Hematopoietic multipotent progenitor cell treated with erythropoietin and hydrocortisone succinate and interleukin-3 and kit ligand, for 17 days (in vitro differentiated cells): ENCODE data around the gene CTNNA3.

Source experiments
- DNase-seq: peaks from one replicate; pipeline ENCODE4 v3.0.0-alpha.2; 2015; ENCODE audit warnings: low spot score

Gene CTNNA3

GRCh38 chr10:66752714-66753113 is 943.3 kb downstream of the CTNNA3 start:
- no peak for DNase-seq

- DNase-seq: no peak
Observed at GRCh38 chr10:66748217-66748616, 947.8 kb downstream of the CTNNA3 start.

- no peak for DNase-seq
Observed at GRCh38 chr10:66747451-66747850, 948.5 kb downstream of the CTNNA3 start.

GRCh38 chr10:66746711-66747110 is 949.3 kb downstream of the CTNNA3 start:
- DNase-seq: no peak

- no peak for DNase-seq
Observed at GRCh38 chr10:66746246-66746645, 949.7 kb downstream of the CTNNA3 start.

- DNase-seq: no peak
Observed at GRCh38 chr10:66744915-66745314, 951.1 kb downstream of the CTNNA3 start.

- DNase-seq: no peak
Observed at GRCh38 chr10:66737241-66737640, 958.8 kb downstream of the CTNNA3 start.

- no peak for DNase-seq
Observed at GRCh38 chr10:66723608-66724400, 972.2 kb downstream of the CTNNA3 start.

- DNase-seq: no peak
Observed at GRCh38 chr10:66719483-66719882, 976.5 kb downstream of the CTNNA3 start.

- no peak for DNase-seq
Observed at GRCh38 chr10:66717231-66717981, 978.6 kb downstream of the CTNNA3 start.

- DNase-seq: no peak
Observed at GRCh38 chr10:66714741-66715140, 981.3 kb downstream of the CTNNA3 start.

- no peak for DNase-seq
Observed at GRCh38 chr10:66713387-66713786, 982.6 kb downstream of the CTNNA3 start.

GRCh38 chr10:66698069-66698468 is 997.9 kb downstream of the CTNNA3 start:
- DNase-seq: no peak

- DNase-seq: no peak
Observed at GRCh38 chr10:66695046-66695445, 1000.9 kb downstream of the CTNNA3 start.

GRCh38 chr10:66684581-66684980 is 1011.4 kb downstream of the CTNNA3 start:
- DNase-seq: no peak

- no peak for DNase-seq
Observed at GRCh38 chr10:66680886-66681285, 1015.1 kb downstream of the CTNNA3 start.

- no peak for DNase-seq
Observed at GRCh38 chr10:66678521-66678920, 1017.5 kb downstream of the CTNNA3 start.

- no peak for DNase-seq
Observed at GRCh38 chr10:66673071-66673470, 1022.9 kb downstream of the CTNNA3 start.

- no peak for DNase-seq
Observed at GRCh38 chr10:66671562-66671961, 1024.4 kb downstream of the CTNNA3 start.

GRCh38 chr10:66671064-66671463 is 1024.9 kb downstream of the CTNNA3 start:
- DNase-seq: no peak

- no peak for DNase-seq
Observed at GRCh38 chr10:66656499-66656898, 1039.5 kb downstream of the CTNNA3 start.

- DNase-seq: no peak
Observed at GRCh38 chr10:66654861-66655260, 1041.1 kb downstream of the CTNNA3 start.

GRCh38 chr10:66651308-66652082 is 1044.5 kb downstream of the CTNNA3 start:
- no peak for DNase-seq
